Nephron progenitor cell (in vitro differentiated cells): ENCODE data around the gene FAM200C.
A peak's percentile ranks its signal among the peaks of the same experiment; 100 is the strongest.
"Not testable (repeated sequence)": the region's sequence is repeated elsewhere in the genome, so short reads cannot be mapped to it uniquely, and the experiment has no call there.

Experiments used
- DNase-seq: peaks from one replicate; pipeline ENCODE4 v3.0.0; 2021
- H3K27ac Mint-ChIP-seq: 2 replicates; pipeline ENCODE4 v1.8.0; 2021; ENCODE audit warnings: mild to moderate bottlenecking, moderate library complexity, mixed read lengths
- H3K27me3 Mint-ChIP-seq: 2 replicates; pipeline ENCODE4 v1.8.0; 2021; ENCODE audit warnings: mild to moderate bottlenecking, low read depth, mixed read lengths; ENCODE audit not compliant: poor library complexity
- H3K36me3 Mint-ChIP-seq: 2 replicates; pipeline ENCODE4 v1.8.0; 2021; ENCODE audit warnings: low read depth, mixed read lengths
- H3K4me1 Mint-ChIP-seq: 2 replicates; pipeline ENCODE4 v1.8.0; 2021; ENCODE audit warnings: mixed read lengths
- H3K4me3 Mint-ChIP-seq: 2 replicates; pipeline ENCODE4 v1.8.0; 2021; ENCODE audit warnings: mild to moderate bottlenecking, moderate library complexity, mixed read lengths
- H3K9me3 Mint-ChIP-seq: 2 replicates; pipeline ENCODE4 v1.8.0; 2021; ENCODE audit warnings: mild to moderate bottlenecking, moderate library complexity, mixed read lengths
- CTCF ChIP-seq: fragments of 200-600 bp; sonication (generic); IDR thresholded peaks from 2 replicates; pipeline ENCODE4 v1.5.0; 2021; ENCODE audit warnings: antibody characterized with exemption

The FAM200C gene

GRCh38 chr5:160437271-160437670 is 37.4 kb upstream of the FAM200C start:
- Mint-ChIP-seq H3K27me3 (no peaks in the 10 kb centered on the region), H3K36me3 (no peaks in the 10 kb centered on the region), H3K27ac (no peak overlapping the region), H3K9me3 (no peaks in the 10 kb centered on the region), H3K4me1 (peaks cover 57% of the 10 kb centered on the region), H3K4me3 (no peak overlapping the region)
- DNase-seq = no peak
- no peak for TF ChIP-seq CTCF

- H3K36me3 Mint-ChIP-seq, H3K9me3 Mint-ChIP-seq, H3K27ac Mint-ChIP-seq, H3K4me3 Mint-ChIP-seq, H3K27me3 Mint-ChIP-seq, DNase-seq: not testable (repeated sequence)
- H3K4me1 Mint-ChIP-seq = peaks cover 60% of the 10 kb centered on the region
Observed at GRCh38 chr5:160436661-160437060, 36.8 kb upstream of the FAM200C start.

- Mint-ChIP-seq H3K27me3 (no peaks in the 10 kb centered on the region), H3K4me1 (peaks cover 65% of the 10 kb centered on the region), H3K9me3 (no peaks in the 10 kb centered on the region), H3K36me3 (no peaks in the 10 kb centered on the region), H3K4me3 (no peak overlapping the region), H3K27ac (no peak overlapping the region)
- DNase-seq = no peak
- no peak for TF ChIP-seq CTCF
Observed at GRCh38 chr5:160436017-160436416, 36.2 kb upstream of the FAM200C start.

GRCh38 chr5:160435532-160435931 is 35.7 kb upstream of the FAM200C start:
- TF ChIP-seq CTCF = no peak
- no peaks in the 10 kb centered on the region for H3K27me3 Mint-ChIP-seq
- no peaks in the 10 kb centered on the region for H3K36me3 Mint-ChIP-seq
- no peak for DNase-seq
- H3K4me3 Mint-ChIP-seq = no peak overlapping the region
- H3K9me3 Mint-ChIP-seq = no peaks in the 10 kb centered on the region
- no peak overlapping the region for H3K27ac Mint-ChIP-seq
- peaks cover 70% of the 10 kb centered on the region for H3K4me1 Mint-ChIP-seq

GRCh38 chr5:160434022-160434531 is 34.2 kb upstream of the FAM200C start:
- Mint-ChIP-seq H3K4me3 (peak overlapping the region; percentile 56), H3K27ac (peak overlapping the region; percentile 86), H3K36me3 (peaks cover 7% of the 10 kb centered on the region), H3K4me1 (peaks cover 75% of the 10 kb centered on the region), H3K9me3 (no peaks in the 10 kb centered on the region), H3K27me3 (no peaks in the 10 kb centered on the region)
- DNase-seq = peak; percentile 85
- TF ChIP-seq CTCF = no peak

- Mint-ChIP-seq H3K9me3 (no peaks in the 10 kb centered on the region), H3K27me3 (no peaks in the 10 kb centered on the region), H3K4me3 (no peak overlapping the region), H3K4me1 (peaks cover 66% of the 10 kb centered on the region), H3K27ac (peak overlapping the region; percentile 86), H3K36me3 (peaks cover 17% of the 10 kb centered on the region)
- TF ChIP-seq CTCF = no peak
- no peak for DNase-seq
Observed at GRCh38 chr5:160432787-160433186, 32.9 kb upstream of the FAM200C start.
